WTC11 (cell line): Measurements from ENCODE around the gene OR4E2. TPM values are rescaled to one million over a fixed set of nuclear protein-coding genes. Genes with fewer than 3 reads are reported as not detected.
"Not testable (repeated sequence)": the region's sequence is repeated elsewhere in the genome, so short reads cannot be mapped to it uniquely, and the experiment has no call there.

Experiments used
- ATAC-seq: fragments of 200-7000 bp; cut with Tn5 transposase; 2 replicates; pipeline ENCODE4 v1.10.0; 2021; ENCODE audit warnings: mild to moderate bottlenecking, moderate library complexity
- CTCF ChIA-PET: fragments of 300-600 bp; sonication (Branson Sonifier 250); formaldehyde crosslinking; loops from one replicate; lab custom pipeline; 2021; ENCODE audit warnings: antibody characterized with exemption; lab: Charles Lee
- POLR2A ChIA-PET: fragments of 350-600 bp; sonication (Branson Sonifier 250); formaldehyde crosslinking; loops from one replicate; lab custom pipeline; 2021; ENCODE audit warnings: antibody characterized with exemption; lab: Charles Lee
- DNase-seq: peaks from one replicate; pipeline ENCODE4 v3.0.0; 2021; ENCODE audit warnings: low spot score
- H3K27ac Mint-ChIP-seq: 2 replicates; pipeline ENCODE4 v1.8.0; 2021; ENCODE audit warnings: mixed read lengths
- H3K27me3 Mint-ChIP-seq: 2 replicates; pipeline ENCODE4 v1.8.0; 2021; ENCODE audit warnings: low read depth, mild to moderate bottlenecking, moderate library complexity, mixed read lengths
- H3K36me3 Mint-ChIP-seq: 2 replicates; pipeline ENCODE4 v1.8.0; 2021; ENCODE audit warnings: mixed read lengths
- H3K4me1 Mint-ChIP-seq: 2 replicates; pipeline ENCODE4 v1.8.0; 2022; ENCODE audit warnings: mixed read lengths
- H3K4me3 Mint-ChIP-seq: 2 replicates; pipeline ENCODE4 v1.8.0; 2021; ENCODE audit warnings: mild to moderate bottlenecking, moderate library complexity, mixed read lengths
- H3K9me3 Mint-ChIP-seq: 2 replicates; pipeline ENCODE4 v1.8.0; 2021; ENCODE audit warnings: mixed read lengths
- ATF1 ChIP-seq: sonication (generic); formaldehyde crosslinking; IDR thresholded peaks from 2 replicates; pipeline ENCODE4 v1.8.1; 2023; ENCODE audit warnings: mild to moderate bottlenecking, moderate library complexity, missing genetic modification reagents
- FOXP1 ChIP-seq: sonication (generic); formaldehyde crosslinking; IDR thresholded peaks from 2 replicates; pipeline ENCODE4 v1.8.0; 2022; ENCODE audit warnings: missing genetic modification reagents, mild to moderate bottlenecking, moderate library complexity, borderline replicate concordance
- HMGXB4 ChIP-seq: sonication (generic); formaldehyde crosslinking; IDR thresholded peaks from 2 replicates; pipeline ENCODE4 v1.8.1; 2023; ENCODE audit warnings: mild to moderate bottlenecking, moderate library complexity, missing genetic modification reagents
- KAT7 ChIP-seq: sonication (generic); formaldehyde crosslinking; IDR thresholded peaks from 2 replicates; pipeline ENCODE4 v1.8.1; 2023; ENCODE audit warnings: missing genetic modification reagents, mild to moderate bottlenecking, borderline replicate concordance
- MAX ChIP-seq: sonication (generic); formaldehyde crosslinking; IDR thresholded peaks from 2 replicates; pipeline ENCODE4 v1.8.0; 2022; ENCODE audit warnings: mild to moderate bottlenecking, missing genetic modification reagents
- NR2C2 ChIP-seq: sonication (generic); formaldehyde crosslinking; IDR thresholded peaks from 2 replicates; pipeline ENCODE4 v1.8.0; 2022; ENCODE audit warnings: mild to moderate bottlenecking, missing genetic modification reagents
- OVOL2 ChIP-seq: fragments of 250-450 bp; sonication (Bioruptor Pico); IDR thresholded peaks from 2 replicates; pipeline ENCODE4 v1.9.0; 2021; ENCODE audit warnings: mild to moderate bottlenecking, borderline replicate concordance
- SMAD3 ChIP-seq: sonication (generic); formaldehyde crosslinking; IDR thresholded peaks from 2 replicates; pipeline ENCODE4 v1.8.0; 2022; ENCODE audit warnings: missing genetic modification reagents, mild to moderate bottlenecking, borderline replicate concordance
- SP1 ChIP-seq: sonication (generic); formaldehyde crosslinking; conservative IDR thresholded peaks from 2 replicates; pipeline ENCODE4 v1.8.1; 2022; ENCODE audit warnings: missing genetic modification reagents
- TEAD1 ChIP-seq: sonication (generic); formaldehyde crosslinking; IDR thresholded peaks from 2 replicates; pipeline ENCODE4 v1.8.0; 2022; ENCODE audit warnings: mild to moderate bottlenecking, missing genetic modification reagents
- TEAD4 ChIP-seq: sonication (generic); formaldehyde crosslinking; IDR thresholded peaks from 2 replicates; pipeline ENCODE4 v1.8.0; 2022; ENCODE audit warnings: mild to moderate bottlenecking, missing genetic modification reagents
- ZMAT4 ChIP-seq: fragments of 250-450 bp; sonication (Bioruptor Pico); IDR thresholded peaks from 2 replicates; pipeline ENCODE4 v1.9.0; 2021; ENCODE audit warnings: mild to moderate bottlenecking
- ZNF121 ChIP-seq: sonication (generic); formaldehyde crosslinking; IDR thresholded peaks from 2 replicates; pipeline ENCODE4 v1.8.0; 2023; ENCODE audit warnings: missing genetic modification reagents
- ZNF416 ChIP-seq: fragments of 250-450 bp; sonication (Bioruptor Pico); IDR thresholded peaks from 2 replicates; pipeline ENCODE4 v1.9.0; 2021; ENCODE audit warnings: mild to moderate bottlenecking, inconsistent platforms
- total RNA-seq: library from RNA; stranded (reverse); gene quantifications from 3 replicates; pipeline ENCODE4 v1.2.3, GENCODE V29; 2021
- TF ChIP-seq, protein P1 (sequence below): sonication (generic); formaldehyde crosslinking; IDR thresholded peaks from 2 replicates; pipeline ENCODE4 v1.8.1; 2023; ENCODE audit warnings: mild to moderate bottlenecking, missing genetic modification reagents, moderate library complexity
- TF ChIP-seq, protein P2 (sequence below): sonication (generic); formaldehyde crosslinking; IDR thresholded peaks from 2 replicates; pipeline ENCODE4 v1.8.1; 2023; ENCODE audit warnings: mild to moderate bottlenecking, missing genetic modification reagents, moderate library complexity
- TF ChIP-seq, protein P3 (sequence below): sonication (generic); formaldehyde crosslinking; IDR thresholded peaks from 2 replicates; pipeline ENCODE4 v1.8.1; 2023; ENCODE audit warnings: mild to moderate bottlenecking, missing genetic modification reagents
- TF ChIP-seq, protein P4 (sequence below): sonication (generic); formaldehyde crosslinking; IDR thresholded peaks from 2 replicates; pipeline ENCODE4 v1.8.1; 2022; ENCODE audit warnings: mild to moderate bottlenecking, moderate library complexity, missing genetic modification reagents
- TF ChIP-seq, protein P5 (sequence below): fragments of 250-450 bp; sonication (Bioruptor Pico); IDR thresholded peaks from 2 replicates; pipeline ENCODE4 v1.9.0; 2021; ENCODE audit warnings: mild to moderate bottlenecking

Gene OR4E2
- total RNA-seq, 1 experiment from 2014 or later: not detected

DNA sequence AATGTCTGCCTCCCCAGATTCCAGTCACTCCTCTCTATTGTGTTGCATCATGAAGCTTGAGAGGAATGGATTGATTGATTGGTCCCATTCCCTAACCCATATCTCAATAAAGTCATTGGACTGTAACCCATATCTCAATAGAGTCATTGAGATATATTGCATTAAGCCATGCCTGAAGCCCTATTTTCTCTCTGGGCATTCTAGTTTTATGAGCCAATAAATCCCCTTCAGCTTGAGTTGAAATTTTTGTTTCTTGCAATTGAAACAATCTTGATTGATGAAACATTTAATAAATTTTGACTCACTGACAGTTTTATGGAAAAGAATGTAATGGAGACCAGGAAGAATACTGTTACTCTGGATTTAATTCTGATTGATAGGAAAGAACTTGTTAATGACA, 40.8 kb downstream of the OR4E2 start:
- POLR2A ChIA-PET: no interaction called here
- Mint-ChIP-seq H3K9me3 (peaks cover 7% of the 10 kb centered on the region), H3K27ac (no peak overlapping the region), H3K27me3 (peaks cover 9% of the 10 kb centered on the region), H3K4me3 (no peak overlapping the region), H3K36me3 (no peaks in the 10 kb centered on the region), H3K4me1 (no peaks in the 10 kb centered on the region)
- no peak for TF ChIP-seq SP1 (CRISPR knock-in tag)
- no peak for TF ChIP-seq KAT7
- TF ChIP-seq NR2C2 (CRISPR knock-in tag): no peak
- no peak for TF ChIP-seq MAX
- TF ChIP-seq SMAD3 (CRISPR knock-in tag): no peak
- TF ChIP-seq, protein P1, sequence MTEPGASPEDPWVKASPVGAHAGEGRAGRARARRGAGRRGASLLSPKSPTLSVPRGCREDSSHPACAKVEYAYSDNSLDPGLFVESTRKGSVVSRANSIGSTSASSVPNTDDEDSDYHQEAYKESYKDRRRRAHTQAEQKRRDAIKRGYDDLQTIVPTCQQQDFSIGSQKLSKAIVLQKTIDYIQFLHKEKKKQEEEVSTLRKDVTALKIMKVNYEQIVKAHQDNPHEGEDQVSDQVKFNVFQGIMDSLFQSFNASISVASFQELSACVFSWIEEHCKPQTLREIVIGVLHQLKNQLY (CRISPR knock-in tag): no peak
- no peak for TF ChIP-seq ZMAT4 (CRISPR knock-in tag)
- TF ChIP-seq, protein P2, sequence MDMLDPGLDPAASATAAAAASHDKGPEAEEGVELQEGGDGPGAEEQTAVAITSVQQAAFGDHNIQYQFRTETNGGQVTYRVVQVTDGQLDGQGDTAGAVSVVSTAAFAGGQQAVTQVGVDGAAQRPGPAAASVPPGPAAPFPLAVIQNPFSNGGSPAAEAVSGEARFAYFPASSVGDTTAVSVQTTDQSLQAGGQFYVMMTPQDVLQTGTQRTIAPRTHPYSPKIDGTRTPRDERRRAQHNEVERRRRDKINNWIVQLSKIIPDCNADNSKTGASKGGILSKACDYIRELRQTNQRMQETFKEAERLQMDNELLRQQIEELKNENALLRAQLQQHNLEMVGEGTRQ: no peak
- no peak for TF ChIP-seq ZNF121
- TF ChIP-seq, protein P3, sequence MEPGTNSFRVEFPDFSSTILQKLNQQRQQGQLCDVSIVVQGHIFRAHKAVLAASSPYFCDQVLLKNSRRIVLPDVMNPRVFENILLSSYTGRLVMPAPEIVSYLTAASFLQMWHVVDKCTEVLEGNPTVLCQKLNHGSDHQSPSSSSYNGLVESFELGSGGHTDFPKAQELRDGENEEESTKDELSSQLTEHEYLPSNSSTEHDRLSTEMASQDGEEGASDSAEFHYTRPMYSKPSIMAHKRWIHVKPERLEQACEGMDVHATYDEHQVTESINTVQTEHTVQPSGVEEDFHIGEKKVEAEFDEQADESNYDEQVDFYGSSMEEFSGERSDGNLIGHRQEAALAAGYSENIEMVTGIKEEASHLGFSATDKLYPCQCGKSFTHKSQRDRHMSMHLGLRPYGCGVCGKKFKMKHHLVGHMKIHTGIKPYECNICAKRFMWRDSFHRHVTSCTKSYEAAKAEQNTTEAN (CRISPR knock-in tag): no peak
- no peak for TF ChIP-seq FOXP1 (CRISPR knock-in tag)
- TF ChIP-seq TEAD4 (CRISPR knock-in tag): no peak
- TF ChIP-seq ZNF416: no peak
- TF ChIP-seq OVOL2 (CRISPR knock-in tag): no peak
- no peak for TF ChIP-seq TEAD1 (CRISPR knock-in tag)
- TF ChIP-seq, protein P4, sequence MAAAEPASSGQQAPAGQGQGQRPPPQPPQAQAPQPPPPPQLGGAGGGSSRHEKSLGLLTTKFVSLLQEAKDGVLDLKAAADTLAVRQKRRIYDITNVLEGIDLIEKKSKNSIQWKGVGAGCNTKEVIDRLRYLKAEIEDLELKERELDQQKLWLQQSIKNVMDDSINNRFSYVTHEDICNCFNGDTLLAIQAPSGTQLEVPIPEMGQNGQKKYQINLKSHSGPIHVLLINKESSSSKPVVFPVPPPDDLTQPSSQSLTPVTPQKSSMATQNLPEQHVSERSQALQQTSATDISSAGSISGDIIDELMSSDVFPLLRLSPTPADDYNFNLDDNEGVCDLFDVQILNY (CRISPR knock-in tag): no peak
- TF ChIP-seq ATF1: no peak
- no peak for TF ChIP-seq HMGXB4 (CRISPR knock-in tag)
- TF ChIP-seq, protein P5, sequence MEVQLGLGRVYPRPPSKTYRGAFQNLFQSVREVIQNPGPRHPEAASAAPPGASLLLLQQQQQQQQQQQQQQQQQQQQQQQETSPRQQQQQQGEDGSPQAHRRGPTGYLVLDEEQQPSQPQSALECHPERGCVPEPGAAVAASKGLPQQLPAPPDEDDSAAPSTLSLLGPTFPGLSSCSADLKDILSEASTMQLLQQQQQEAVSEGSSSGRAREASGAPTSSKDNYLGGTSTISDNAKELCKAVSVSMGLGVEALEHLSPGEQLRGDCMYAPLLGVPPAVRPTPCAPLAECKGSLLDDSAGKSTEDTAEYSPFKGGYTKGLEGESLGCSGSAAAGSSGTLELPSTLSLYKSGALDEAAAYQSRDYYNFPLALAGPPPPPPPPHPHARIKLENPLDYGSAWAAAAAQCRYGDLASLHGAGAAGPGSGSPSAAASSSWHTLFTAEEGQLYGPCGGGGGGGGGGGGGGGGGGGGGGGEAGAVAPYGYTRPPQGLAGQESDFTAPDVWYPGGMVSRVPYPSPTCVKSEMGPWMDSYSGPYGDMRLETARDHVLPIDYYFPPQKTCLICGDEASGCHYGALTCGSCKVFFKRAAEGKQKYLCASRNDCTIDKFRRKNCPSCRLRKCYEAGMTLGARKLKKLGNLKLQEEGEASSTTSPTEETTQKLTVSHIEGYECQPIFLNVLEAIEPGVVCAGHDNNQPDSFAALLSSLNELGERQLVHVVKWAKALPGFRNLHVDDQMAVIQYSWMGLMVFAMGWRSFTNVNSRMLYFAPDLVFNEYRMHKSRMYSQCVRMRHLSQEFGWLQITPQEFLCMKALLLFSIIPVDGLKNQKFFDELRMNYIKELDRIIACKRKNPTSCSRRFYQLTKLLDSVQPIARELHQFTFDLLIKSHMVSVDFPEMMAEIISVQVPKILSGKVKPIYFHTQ: no peak
- DNase-seq (no peak), ATAC-seq (no peak)
- CTCF ChIA-PET: interaction anchor here (1.2 to 1.3 kb wide), 3 partner anchors 10 to 284 kb away, joined by 3 to 7 read pairs (median 3); no protein-coding TSS in a partner anchor

GRCh38 chr14:21697662-21698061, 44.0 kb downstream of the OR4E2 start:
- CTCF ChIA-PET, H3K4me1 Mint-ChIP-seq, POLR2A ChIA-PET, H3K27me3 Mint-ChIP-seq, H3K4me3 Mint-ChIP-seq, H3K27ac Mint-ChIP-seq, H3K9me3 Mint-ChIP-seq, DNase-seq, ATAC-seq, H3K36me3 Mint-ChIP-seq: not testable (repeated sequence)

GRCh38 chr14:21698538-21698937, 44.9 kb downstream of the OR4E2 start:
- H3K36me3 Mint-ChIP-seq, POLR2A ChIA-PET, H3K27ac Mint-ChIP-seq, DNase-seq, H3K4me3 Mint-ChIP-seq, H3K9me3 Mint-ChIP-seq, ATAC-seq, H3K4me1 Mint-ChIP-seq, H3K27me3 Mint-ChIP-seq: not testable (repeated sequence)
- CTCF ChIA-PET: interaction anchor here (1.2 to 2.6 kb wide), 2 partner anchors 25 to 280 kb away, joined by 3 to 8 read pairs; no protein-coding TSS in a partner anchor
